Kidney (tissue), 14 donors: ENCODE data around the gene ADCY2. TPM values are rescaled to one million over a fixed set of nuclear protein-coding genes. Genes with fewer than 3 reads are reported as not detected.

Experiments
- DNase-seq, 5 donors: peaks; one replicate each; pipeline ENCODE4 v3.0.0-alpha.2; 2013 to 2020
- FAIRE-seq: peaks from 2 replicates; lab custom pipeline; 2012; peaks lifted over from hg19 to GRCh38; lab: Jason Lieb, UNC
- H3K27ac ChIP-seq, 2 donors: one replicate each; pipeline ENCODE4 v1.7.0; 2013; ENCODE audit warnings: low read depth in 2 of 2, low read length in 2 of 2, inconsistent platforms in 1 of 2
- H3K27me3 ChIP-seq: one replicate; pipeline ENCODE4 v1.7.1; 2013; ENCODE audit warnings: low read length, inconsistent platforms; ENCODE audit not compliant: control insufficient read depth, insufficient read depth
- H3K36me3 ChIP-seq, 3 donors: one replicate each; pipeline versions ENCODE4 v1.7.0 to v1.7.1; 2013; ENCODE audit warnings: low read length in 3 of 3, control low read depth in 1 of 3, inconsistent platforms in 1 of 3; ENCODE audit not compliant: insufficient read depth in 3 of 3, control insufficient read depth in 2 of 3
- H3K4me1 ChIP-seq, 3 donors: one replicate each; pipeline versions ENCODE4 v1.7.0 to v1.7.1; 2013; ENCODE audit warnings: low read length in 3 of 3, inconsistent platforms in 1 of 3, low read depth in 1 of 3; ENCODE audit not compliant: control insufficient read depth in 2 of 3, insufficient read depth in 2 of 3
- H3K4me3 ChIP-seq, 3 donors: one replicate each; pipeline versions ENCODE4 v1.7.0 to v1.8.1; 2013; ENCODE audit warnings: low read length in 3 of 3, control low read depth in 1 of 3, inconsistent platforms in 1 of 3
- H3K9ac ChIP-seq, 3 donors: one replicate each; pipeline versions ENCODE4 v1.7.0 to v1.7.1; 2013; ENCODE audit warnings: low read length in 3 of 3, control low read depth in 1 of 3, inconsistent platforms in 1 of 3
- H3K9me3 ChIP-seq, 3 donors: one replicate each; pipeline versions ENCODE4 v1.7.0 to v1.7.1; 2013; ENCODE audit warnings: low read length in 3 of 3, control low read depth in 1 of 3, inconsistent platforms in 1 of 3; ENCODE audit not compliant: control insufficient read depth in 2 of 3, insufficient read depth in 1 of 3
- CTCF ChIP-seq: IDR thresholded peaks from 3 replicates; pipeline ENCODE4 v1.5.1; 2012; ENCODE audit warnings: mild to moderate bottlenecking, moderate library complexity, borderline replicate concordance; ENCODE audit not compliant: insufficient read depth; ENCODE audit errors: extremely low read depth
- intact Hi-C: fragments of 100-400 bp; cut with DNase I; formaldehyde crosslinking; loops from one replicate; pipeline ENCODE4 v1.11.1; 2022
- polyA plus RNA-seq: library from polyadenylated mRNA; stranded (reverse); fragments of 350-450 nt; fragmentation: Illumina TruSeq; extraction: RNeasy Lipid Tissue Mini Kit (QIAGEN cat#74804); gene quantifications from one replicate; pipeline ENCODE4 v1.2.3, GENCODE V29; 2014; ENCODE audit warnings: low read depth, low replicate concordance; ENCODE audit not compliant: insufficient read depth
- total RNA-seq: library from RNA; stranded (reverse); fragmentation: NEBNext Ultra II Directional; extraction: Animal tissue kit (Norgen Biotek cat#: 25700); gene quantifications from one replicate; pipeline ENCODE4 v1.2.1, GENCODE V29; 2021
- donor health status: control.
- donor health status: control.
- donor health status: control.
- donor health status: control.
- donor health status: control.
- donor health status: DM: yes; HTN: yes; CAD: no.
- donor health status: Normal renal cell carcinoma (clear cell type).

The ADCY2 gene
- total and polyA plus RNA-seq, 2 donors from 2014 or later = 0.17 to 2.2 TPM

GRCh38 chr5:7682379-7682778 lies 286.4 kb downstream of the ADCY2 start:
- no peaks in the 10 kb centered on the region for H3K27me3 ChIP-seq
- no peak overlapping the region for H3K9ac ChIP-seq
- H3K4me1 ChIP-seq = peaks cover 0 to 3% (median 0%) of the 10 kb centered on the region in 3 donors
- no peak overlapping the region for H3K4me3 ChIP-seq
- intact Hi-C loops = no loop called here
- DNase-seq (no peak), FAIRE-seq (no peak)
- no peak for TF ChIP-seq CTCF
- H3K36me3 ChIP-seq = no peaks in the 10 kb centered on the region
- no peaks in the 10 kb centered on the region for H3K9me3 ChIP-seq
- H3K27ac ChIP-seq = no peak overlapping the region

GRCh38 chr5:7683753-7684152 lies 287.8 kb downstream of the ADCY2 start:
- Histone ChIP-seq H3K9me3 (no peaks in the 10 kb centered on the region), H3K36me3 (no peaks in the 10 kb centered on the region), H3K4me3 (no peak overlapping the region), H3K9ac (no peak overlapping the region), H3K27me3 (no peaks in the 10 kb centered on the region), H3K27ac (no peak overlapping the region), H3K4me1 (no peaks in the 10 kb centered on the region)
- DNase-seq = no peak
- no peak for FAIRE-seq
- intact Hi-C loops = no loop called here
- no peak for TF ChIP-seq CTCF

- FAIRE-seq (no peak), DNase-seq (no peak)
- Histone ChIP-seq H3K4me3 (no peak overlapping the region), H3K4me1 (no peaks in the 10 kb centered on the region), H3K27me3 (no peaks in the 10 kb centered on the region), H3K9me3 (no peaks in the 10 kb centered on the region), H3K36me3 (no peaks in the 10 kb centered on the region), H3K9ac (no peak overlapping the region), H3K27ac (no peak overlapping the region)
- no peak for TF ChIP-seq CTCF
- intact Hi-C loops = no loop called here
Measured at GRCh38 chr5:7684826-7685225, 288.9 kb downstream of the ADCY2 start.

- Histone ChIP-seq H3K4me3 (no peak overlapping the region), H3K9ac (no peak overlapping the region), H3K9me3 (no peaks in the 10 kb centered on the region), H3K36me3 (no peaks in the 10 kb centered on the region), H3K4me1 (no peaks in the 10 kb centered on the region), H3K27ac (no peak overlapping the region), H3K27me3 (no peaks in the 10 kb centered on the region)
- DNase-seq (no peak), FAIRE-seq (no peak)
- no peak for TF ChIP-seq CTCF
- intact Hi-C loops = no loop called here
Measured at GRCh38 chr5:7686794-7687193, 290.9 kb downstream of the ADCY2 start.
